ENCODE results near the gene C20orf96. TPM values are rescaled to one million over a fixed set of nuclear protein-coding genes. Genes with fewer than 3 reads are reported as not detected.
A peak's percentile ranks its signal among the peaks of the same experiment; 100 is the strongest.

C20orf96 gene
- total RNA-seq, 1 experiment from 2014 or later, result 25.7 TPM

GRCh38 chr20:330233-331149, 39.9 kb upstream of the C20orf96 start:
- H3F3A ChIP-seq (ENCODE audit: insufficient read depth, low read depth), result peaks cover 32% of the 10 kb centered on the region
- no peak overlapping the region for H2AFZ ChIP-seq
- ChIA-PET CTCF (interaction anchor here (0.6 to 1.2 kb wide), 3 partner anchors 43 to 119 kb away, joined by 3 to 6 read pairs (median 4); no protein-coding TSS in a partner anchor), POLR2A (ENCODE audit: unreplicated experiment) (interaction anchor here (0.6 kb wide), 1 partner anchor 12 kb away, joined by 3 read pairs; no protein-coding TSS in a partner anchor)
- H4K20me1 ChIP-seq (ENCODE audit: insufficient read depth), result peaks cover 34% of the 10 kb centered on the region
- peaks cover 9% of the 10 kb centered on the region; the same call in 1 of the 2 replicates for H3K4me1 ChIP-seq (replicated peaks; ENCODE audit: insufficient read depth)
- no peak overlapping the region for H3K27ac ChIP-seq
- H3K9me2 ChIP-seq (ENCODE audit: insufficient read depth), result no peaks in the 10 kb centered on the region
- peaks cover 14% of the 10 kb centered on the region for H3K79me2 ChIP-seq (ENCODE audit: low read depth)
- H3K9me3 ChIP-seq (ENCODE audit: insufficient read depth, low read depth), result no peaks in the 10 kb centered on the region
- TF ChIP-seq EZH2 (IDR thresholded peaks at IDR 0.05; ENCODE audit: low read depth), result no peak
- peak; percentile 90 for TF ChIP-seq CTCF (conservative IDR thresholded peaks at IDR 0.05)
- no peaks in the 10 kb centered on the region for H3K27me3 ChIP-seq (ENCODE audit: insufficient read depth, low read depth)
- H3K36me3 ChIP-seq (ENCODE audit: low read depth), result no peaks in the 10 kb centered on the region
- no peak overlapping the region for H3K4me2 ChIP-seq
- no peak overlapping the region for H3K4me3 ChIP-seq
- BruUV-seq (replicated peaks), result no TSS peak
- DNase-seq, result peak; percentile 54 to 56
- intact Hi-C loops (cut with micrococcal nuclease; ENCODE audit: unreplicated experiment), result loop anchor here (10.0 kb wide), 1 partner anchor 76 kb away; the partner anchor contains the start of gene DEFB132

GRCh38 chr20:329851-330232, 39.3 kb upstream of the C20orf96 start:
- peaks cover 34% of the 10 kb centered on the region for H4K20me1 ChIP-seq (ENCODE audit: insufficient read depth)
- TF ChIP-seq EZH2 (IDR thresholded peaks at IDR 0.05; ENCODE audit: low read depth) (no peak), CTCF (conservative IDR thresholded peaks at IDR 0.05) (no peak)
- no peaks in the 10 kb centered on the region for H3K27me3 ChIP-seq (ENCODE audit: insufficient read depth, low read depth)
- intact Hi-C loops (cut with micrococcal nuclease; ENCODE audit: unreplicated experiment), result loop anchor here (10.0 kb wide), 2 partner anchors 75 to 325 kb away; partner anchors contain the start of genes DEFB132 and SRXN1
- H3K4me1 ChIP-seq (replicated peaks; ENCODE audit: insufficient read depth), result peaks cover 8% of the 10 kb centered on the region; the same call in 1 of the 2 replicates
- H3K79me2 ChIP-seq (ENCODE audit: low read depth), result peaks cover 14% of the 10 kb centered on the region
- H3K4me3 ChIP-seq, result no peak overlapping the region
- CTCF ChIA-PET, result interaction anchor here (1.0 kb wide), 1 partner anchor 64 kb away, joined by 3 read pairs; no protein-coding TSS in a partner anchor
- H3F3A ChIP-seq (ENCODE audit: insufficient read depth, low read depth), result peaks cover 35% of the 10 kb centered on the region
- H3K9me3 ChIP-seq (ENCODE audit: insufficient read depth, low read depth), result no peaks in the 10 kb centered on the region
- POLR2A ChIA-PET (ENCODE audit: unreplicated experiment), result no interaction called here
- DNase-seq, result no peak
- H3K36me3 ChIP-seq (ENCODE audit: low read depth), result no peaks in the 10 kb centered on the region
- no peaks in the 10 kb centered on the region for H3K9me2 ChIP-seq (ENCODE audit: insufficient read depth)
- no peak overlapping the region for H3K27ac ChIP-seq
- no TSS peak for BruUV-seq (replicated peaks)
- H3K4me2 ChIP-seq, result no peak overlapping the region
- no peak overlapping the region for H2AFZ ChIP-seq

GRCh38 chr20:328975-329695, 38.6 kb upstream of the C20orf96 start:
- no TSS peak for BruUV-seq (replicated peaks)

More at GRCh38 chr20:328975-329695, 38.6 kb upstream of the C20orf96 start:
- peaks cover 34% of the 10 kb centered on the region for H4K20me1 ChIP-seq (ENCODE audit: insufficient read depth)
- no peak for DNase-seq
- ChIA-PET POLR2A (ENCODE audit: unreplicated experiment) (no interaction called here), CTCF (interaction anchor here (1.0 kb wide), 1 partner anchor 63 kb away, joined by 3 read pairs; no protein-coding TSS in a partner anchor)
- H3K9me3 ChIP-seq (ENCODE audit: insufficient read depth, low read depth), result no peaks in the 10 kb centered on the region
- H3F3A ChIP-seq (ENCODE audit: insufficient read depth, low read depth), result peaks cover 39% of the 10 kb centered on the region
- no peak overlapping the region for H2AFZ ChIP-seq
- H3K27me3 ChIP-seq (ENCODE audit: insufficient read depth, low read depth), result no peaks in the 10 kb centered on the region
- TF ChIP-seq CTCF (conservative IDR thresholded peaks at IDR 0.05) (no peak), EZH2 (IDR thresholded peaks at IDR 0.05; ENCODE audit: low read depth) (no peak)
- no peaks in the 10 kb centered on the region for H3K36me3 ChIP-seq (ENCODE audit: low read depth)
- H3K4me2 ChIP-seq, result no peak overlapping the region
- H3K27ac ChIP-seq, result no peak overlapping the region
- H3K4me3 ChIP-seq, result no peak overlapping the region
- no peaks in the 10 kb centered on the region for H3K9me2 ChIP-seq (ENCODE audit: insufficient read depth)
- peaks cover 8% of the 10 kb centered on the region; the same call in 1 of the 2 replicates for H3K4me1 ChIP-seq (replicated peaks; ENCODE audit: insufficient read depth)
- intact Hi-C loops (cut with micrococcal nuclease; ENCODE audit: unreplicated experiment), result loop anchor here (10.0 kb wide), 1 partner anchor 326 kb away; the partner anchor contains the start of gene SRXN1
- H3K79me2 ChIP-seq (ENCODE audit: low read depth), result peaks cover 14% of the 10 kb centered on the region

All from PC-9 (cell line).